ENCODE results near the gene AKAP8. TPM values are rescaled to one million over a fixed set of nuclear protein-coding genes. Genes with fewer than 3 reads are reported as not detected.

The AKAP8 gene
- total RNA-seq, 6 donors from 2014 or later: 28.1 to 117 (median 41.3) TPM

GRCh38 chr19:15315101-15315500, 64.5 kb downstream of the AKAP8 start:
- Histone ChIP-seq H3K27ac (no peak overlapping the region), H3K9me3 (no peaks in the 10 kb centered on the region), H3K36me3 (no peaks in the 10 kb centered on the region), H3K27me3 (no peaks in the 10 kb centered on the region), H3K4me3 (no peak overlapping the region), H3K4me1 (peaks cover 75 to 100% (median 95%) of the 10 kb centered on the region in 4 donors)
- ATAC-seq (ENCODE audit: low FRiP score in 2 of 2) (no peak), DNase-seq (no peak)
- 77 to 88% methylated on average over 6 of the region's 6 CpGs for WGBS, 2 donors
- TF ChIP-seq POLR2AphosphoS5 (IDR thresholded peaks at IDR 0.05) (no peak), CTCF (IDR thresholded peaks at IDR 0.05) (no peak), POLR2A (IDR thresholded peaks at IDR 0.05) (no peak), EP300 (IDR thresholded peaks at IDR 0.05) (no peak)

GRCh38 chr19:15313649-15314279, 65.8 kb downstream of the AKAP8 start:
- Histone ChIP-seq H3K4me3 (no peak overlapping the region), H3K27ac (peak overlapping the region in 1 of 4 donors; percentile 16), H3K9me3 (no peaks in the 10 kb centered on the region), H3K27me3 (no peaks in the 10 kb centered on the region), H3K4me1 (peaks cover 63 to 100% (median 91%) of the 10 kb centered on the region in 4 donors), H3K36me3 (no peaks in the 10 kb centered on the region)
- 57 to 62% methylated on average over 7 of the region's 7 CpGs for WGBS, 2 donors
- no peak for DNase-seq
- ATAC-seq (ENCODE audit: low FRiP score in 2 of 2): no peak
- TF ChIP-seq POLR2AphosphoS5 (IDR thresholded peaks at IDR 0.05) (no peak), EP300 (IDR thresholded peaks at IDR 0.05) (peak in 1 of 4 donors; percentile 26)

GRCh38 chr19:15307169-15307568, 72.4 kb downstream of the AKAP8 start:
- H3K36me3 ChIP-seq: no peaks in the 10 kb centered on the region
- H3K9me3 ChIP-seq: no peaks in the 10 kb centered on the region
- peak overlapping the region in 1 of 4 donors; percentile 32 for H3K27ac ChIP-seq
- no peak overlapping the region for H3K4me3 ChIP-seq
- TF ChIP-seq POLR2AphosphoS5 (IDR thresholded peaks at IDR 0.05) (no peak), CTCF (IDR thresholded peaks at IDR 0.05) (no peak), EP300 (IDR thresholded peaks at IDR 0.05) (no peak), POLR2A (IDR thresholded peaks at IDR 0.05) (no peak)
- WGBS, 2 donors: 80 to 85% methylated on average over 2 of the region's 2 CpGs
- no peaks in the 10 kb centered on the region for H3K27me3 ChIP-seq
- H3K4me1 ChIP-seq: peaks cover 68 to 95% (median 81%) of the 10 kb centered on the region in 4 donors
- DNase-seq: no peak
- ATAC-seq (ENCODE audit: low FRiP score in 2 of 2): no peak

GRCh38 chr19:15305582-15306334, 73.8 kb downstream of the AKAP8 start:
- H3K4me3 ChIP-seq: no peak overlapping the region
- no peak overlapping the region for H3K27ac ChIP-seq
- no peaks in the 10 kb centered on the region for H3K27me3 ChIP-seq
- H3K36me3 ChIP-seq: no peaks in the 10 kb centered on the region
- TF ChIP-seq EP300 (IDR thresholded peaks at IDR 0.05): no peak
- no peak for TF ChIP-seq POLR2A (IDR thresholded peaks at IDR 0.05)
- no peak for TF ChIP-seq POLR2AphosphoS5 (IDR thresholded peaks at IDR 0.05)
- no peak for TF ChIP-seq CTCF (IDR thresholded peaks at IDR 0.05)
- WGBS, 2 donors: 78 to 81% methylated on average over 3 of the region's 3 CpGs
- H3K9me3 ChIP-seq: no peaks in the 10 kb centered on the region
- H3K4me1 ChIP-seq: peaks cover 69 to 95% (median 81%) of the 10 kb centered on the region in 4 donors
- no peak for DNase-seq
- no peak for ATAC-seq (ENCODE audit: low FRiP score in 2 of 2)

GRCh38 chr19:15304140-15304705, 75.4 kb downstream of the AKAP8 start:
- Histone ChIP-seq H3K4me3 (no peak overlapping the region), H3K9me3 (no peaks in the 10 kb centered on the region), H3K36me3 (no peaks in the 10 kb centered on the region), H3K27ac (peak overlapping the region in 1 of 4 donors; percentile 27), H3K4me1 (peaks cover 74 to 95% (median 87%) of the 10 kb centered on the region in 4 donors), H3K27me3 (no peaks in the 10 kb centered on the region)
- WGBS, 2 donors: 56 to 65% methylated on average over 9 to 10 of the region's 10 CpGs
- DNase-seq (no peak), ATAC-seq (ENCODE audit: low FRiP score in 2 of 2) (no peak)
- TF ChIP-seq CTCF (IDR thresholded peaks at IDR 0.05) (no peak), EP300 (IDR thresholded peaks at IDR 0.05) (no peak), POLR2A (IDR thresholded peaks at IDR 0.05) (no peak), POLR2AphosphoS5 (IDR thresholded peaks at IDR 0.05) (no peak)
